H1 (cell line): ENCODE results near the gene DGKK. TPM values are rescaled to one million over a fixed set of nuclear protein-coding genes. Genes with fewer than 3 reads are reported as not detected.

Source experiments
- CTCF ChIA-PET: fragments of 300-600 bp; sonication (Branson Sonifier 250); formaldehyde crosslinking; loops from one replicate; lab custom pipeline; 2021; ENCODE audit not compliant: partially characterized antibody; lab: Charles Lee
- POLR2A ChIA-PET: fragments of 300-600 bp; sonication (Branson Sonifier 250); formaldehyde crosslinking; loops from one replicate; lab custom pipeline; 2021; ENCODE audit warnings: inconsistent platforms; ENCODE audit not compliant: partially characterized antibody; lab: Charles Lee
- DNase-seq, 2 experiments: peaks; one replicate each; pipeline versions ENCODE4 v3.0.0 to v3.0.0-alpha.2; 2010 to 2022; ENCODE audit warnings: low spot score in 2 of 2, low read depth in 1 of 2, mixed read lengths in 1 of 2
- FAIRE-seq: peaks from 2 replicates; lab custom pipeline; 2011; peaks lifted over from hg19 to GRCh38; lab: Jason Lieb, UNC
- H2AFZ ChIP-seq: 2 replicates; pipeline ENCODE4 v1.8.1; 2012; ENCODE audit warnings: low read length, inconsistent platforms
- H2AK5ac ChIP-seq: 2 replicates; pipeline ENCODE4 v1.6.1; 2013; ENCODE audit warnings: low read depth, low read length
- H2BK120ac ChIP-seq: replicated peaks from 2 replicates; pipeline ENCODE3; 2013; ENCODE audit warnings: low read depth, low read length, inconsistent platforms
- H2BK12ac ChIP-seq: 2 replicates; pipeline ENCODE4 v1.6.1; 2013; ENCODE audit warnings: low read depth, low read length
- H2BK15ac ChIP-seq: 2 replicates; pipeline ENCODE4 v1.6.1; 2013; ENCODE audit warnings: low read length
- H2BK20ac ChIP-seq: 2 replicates; pipeline ENCODE4 v1.6.1; 2013; ENCODE audit warnings: low read length
- H2BK5ac ChIP-seq: 2 replicates; pipeline ENCODE4 v1.6.1; 2013; ENCODE audit warnings: low read depth, low read length
- H3K14ac ChIP-seq: 2 replicates; pipeline ENCODE4 v1.6.1; 2013; ENCODE audit warnings: inconsistent platforms; ENCODE audit not compliant: insufficient read length
- H3K18ac ChIP-seq: 2 replicates; pipeline ENCODE4 v1.6.1; 2013; ENCODE audit warnings: low read length; ENCODE audit errors: extremely low read depth
- H3K23ac ChIP-seq: 2 replicates; pipeline ENCODE4 v1.6.1; 2013; ENCODE audit warnings: inconsistent platforms; ENCODE audit not compliant: insufficient read length
- H3K23me2 ChIP-seq: 2 replicates; pipeline ENCODE4 v1.6.1; 2013; ENCODE audit warnings: low read depth, low read length
- H3K27ac ChIP-seq: 2 replicates; pipeline ENCODE4 v1.6.1; 2011; ENCODE audit warnings: low read depth, low read length, inconsistent platforms
- H3K27me3 ChIP-seq, 4 experiments: replicated peaks in 1 of 4; 1 replicate in 1 of 4; 2 replicates in 3 of 4; pipeline versions ENCODE4 v1.6.1 to v1.8.1; 2011 to 2013; ENCODE audit warnings: low read length in 3 of 4, mild to moderate bottlenecking in 3 of 4, inconsistent platforms in 2 of 4, mixed read lengths in 2 of 4, moderate library complexity in 1 of 4; ENCODE audit not compliant: control insufficient read depth in 3 of 4, insufficient read depth in 3 of 4; ENCODE audit errors: extremely low read depth in 1 of 4
- H3K36me3 ChIP-seq, 4 experiments: 2 replicates each; pipeline versions ENCODE4 v1.6.1 to v1.8.1; 2011 to 2013; ENCODE audit warnings: mild to moderate bottlenecking in 4 of 4, low read length in 3 of 4, moderate library complexity in 2 of 4, control low read depth in 1 of 4, inconsistent platforms in 1 of 4; ENCODE audit not compliant: insufficient read depth in 4 of 4, control insufficient read depth in 2 of 4
- H3K4ac ChIP-seq: replicated peaks from 2 replicates; pipeline ENCODE3; 2013; ENCODE audit warnings: low read length, low read depth, mixed read lengths, inconsistent platforms; ENCODE audit not compliant: insufficient read length
- H3K4me1 ChIP-seq, 4 experiments: replicated peaks in 1 of 4; 1 replicate in 1 of 4; 2 replicates in 3 of 4; pipeline versions ENCODE4 v1.6.1 to v1.8.1; 2011 to 2013; ENCODE audit warnings: low read length in 3 of 4, inconsistent platforms in 2 of 4, mixed read lengths in 1 of 4; ENCODE audit not compliant: insufficient read depth in 4 of 4, control insufficient read depth in 3 of 4
- H3K4me2 ChIP-seq, 2 experiments: 2 replicates each; pipeline versions ENCODE4 v1.6.1 to v1.8.1; 2011 to 2013; ENCODE audit warnings: low read depth in 2 of 2, low read length in 2 of 2, control low read depth in 1 of 2, inconsistent platforms in 1 of 2, mild to moderate bottlenecking in 1 of 2; ENCODE audit not compliant: insufficient read depth in 1 of 2
- H3K4me3 ChIP-seq, 4 experiments: fragments of 200-600, 300-600 bp in 1 of 4; sonication (generic), shearing (Covaris generic), sonication (Bioruptor Twin) in 1 of 4; 2 replicates each; pipeline versions ENCODE4 v1.5.1 to v1.8.1; 2011 to 2016; ENCODE audit warnings: low read length in 4 of 4, low read depth in 3 of 4, control low read depth in 2 of 4, inconsistent platforms in 2 of 4, mild to moderate bottlenecking in 2 of 4, mixed read lengths in 1 of 4, moderate library complexity in 1 of 4; ENCODE audit not compliant: insufficient read depth in 2 of 4; ENCODE audit errors: extremely low read depth in 1 of 4
- H3K56ac ChIP-seq: replicated peaks from 2 replicates; pipeline ENCODE3; 2013; ENCODE audit warnings: low read depth, mild to moderate bottlenecking, mixed read lengths, low read length, inconsistent platforms; ENCODE audit not compliant: insufficient read length
- H3K79me1 ChIP-seq: 2 replicates; pipeline ENCODE4 v1.6.1; 2013; ENCODE audit warnings: low read depth, low read length, control low read depth
- H3K79me2 ChIP-seq, 2 experiments: 2 replicates each; pipeline versions ENCODE4 v1.6.1 to v1.8.1; 2012 to 2013; ENCODE audit warnings: low read length in 2 of 2, mild to moderate bottlenecking in 2 of 2, inconsistent platforms in 1 of 2; ENCODE audit not compliant: insufficient read depth in 2 of 2, control insufficient read depth in 1 of 2
- H3K9ac ChIP-seq, 4 experiments: replicated peaks in 1 of 4; 1 replicate in 1 of 4; 2 replicates in 3 of 4; pipeline versions ENCODE4 v1.6.1 to v1.8.1; 2011 to 2013; ENCODE audit warnings: low read depth in 3 of 4, low read length in 3 of 4, control low read depth in 2 of 4, mild to moderate bottlenecking in 2 of 4, moderate library complexity in 2 of 4, inconsistent platforms in 1 of 4; ENCODE audit errors: extremely low read depth in 1 of 4
- H3K9me3 ChIP-seq, 2 experiments: 2 replicates each; pipeline versions ENCODE4 v1.6.1 to v1.8.1; 2012 to 2013; ENCODE audit warnings: mild to moderate bottlenecking in 2 of 2, moderate library complexity in 2 of 2, control low read depth in 1 of 2, inconsistent platforms in 1 of 2, low read depth in 1 of 2, low read length in 1 of 2, mixed read lengths in 1 of 2; ENCODE audit not compliant: insufficient read depth in 2 of 2
- H4K20me1 ChIP-seq, 2 experiments: replicated peaks in 1 of 2; 2 replicates each; pipeline versions ENCODE3 to v1.8.1; 2011 to 2013; ENCODE audit warnings: inconsistent platforms in 2 of 2, low read length in 2 of 2, mild to moderate bottlenecking in 1 of 2; ENCODE audit not compliant: insufficient read depth in 2 of 2, control insufficient read depth in 1 of 2
- H4K5ac ChIP-seq: 2 replicates; pipeline ENCODE4 v1.6.1; 2013; ENCODE audit warnings: low read length, low read depth, mixed read lengths, inconsistent platforms; ENCODE audit not compliant: insufficient read length
- H4K8ac ChIP-seq: 2 replicates; pipeline ENCODE4 v1.8.0; 2013; ENCODE audit warnings: mild to moderate bottlenecking, moderate library complexity, low read length, inconsistent platforms; ENCODE audit not compliant: insufficient read depth; ENCODE audit errors: extremely low read depth
- H4K91ac ChIP-seq: replicated peaks from 2 replicates; pipeline ENCODE3; 2013; ENCODE audit warnings: low read length, mixed read lengths, inconsistent platforms; ENCODE audit not compliant: insufficient read length
- CBX5 ChIP-seq: fragments of 300-800, 300-1000 bp; sonication (generic); IDR thresholded peaks from 2 replicates; pipeline ENCODE4 v1.7.1; 2016; ENCODE audit warnings: antibody characterized with exemption, low read length, low read depth
- CBX8 ChIP-seq: fragments of 300-800, 300-1000 bp; sonication (generic); IDR thresholded peaks from 2 replicates; pipeline ENCODE4 v1.7.1; 2016; ENCODE audit warnings: low read depth, low read length, borderline replicate concordance
- CEBPB ChIP-seq: IDR thresholded peaks from 2 replicates; pipeline ENCODE4 v1.6.1; 2012; ENCODE audit warnings: low read depth, low read length
- EZH2 ChIP-seq: fragments of 200-600 bp; sonication (generic); IDR thresholded peaks from 2 replicates; pipeline ENCODE4 v1.7.1; 2012; ENCODE audit warnings: low read depth, mild to moderate bottlenecking, moderate library complexity, low read length, inconsistent platforms; ENCODE audit not compliant: severe bottlenecking
- HDAC2 ChIP-seq, 2 experiments: fragments of 300-600 bp in 1 of 2; sonication (generic) in 1 of 2; IDR thresholded peaks; 2 replicates each; pipeline ENCODE4 v1.6.1; 2011 to 2012; ENCODE audit warnings: low read depth in 2 of 2, low read length in 2 of 2, mild to moderate bottlenecking in 2 of 2, moderate library complexity in 2 of 2, borderline replicate concordance in 1 of 2, inconsistent platforms in 1 of 2
- JUN ChIP-seq: IDR thresholded peaks from 2 replicates; pipeline ENCODE4 v1.6.1; 2011; ENCODE audit warnings: low read depth, mild to moderate bottlenecking, improper control_type of control experiment, low read length
- KDM4A ChIP-seq: IDR thresholded peaks from one replicate; pipeline ENCODE4 v1.7.1; 2012; ENCODE audit warnings: low read depth, mild to moderate bottlenecking, moderate library complexity, low read length, inconsistent platforms; ENCODE audit not compliant: severe bottlenecking
- RFX5 ChIP-seq: IDR thresholded peaks from 2 replicates; pipeline ENCODE4 v1.6.1; 2011; ENCODE audit warnings: low read depth, low read length, improper control_type of control experiment, borderline replicate concordance
- SIX5 ChIP-seq: IDR thresholded peaks from 2 replicates; pipeline ENCODE4 v1.6.1; 2011; ENCODE audit warnings: mild to moderate bottlenecking, low read depth, low read length
- SP2 ChIP-seq: IDR thresholded peaks from 2 replicates; pipeline ENCODE4 v1.6.1; 2012; ENCODE audit warnings: mild to moderate bottlenecking, low read length, inconsistent platforms
- TAF7 ChIP-seq: optimal IDR thresholded peaks from 2 replicates; pipeline ENCODE3; 2011; ENCODE audit warnings: low read depth, mild to moderate bottlenecking, inconsistent platforms, low read length, moderate library complexity, borderline replicate concordance
- WGBS, 2 experiments: shearing (Covaris generic) in 1 of 2; methylation state at CpG; one replicate each; pipeline versions ENCODE4 v1.1.6 to v1.1.7; 2013 to 2015; ENCODE audit warnings: low lambda C conversion rate in 2 of 2, mixed read lengths in 2 of 2, inconsistent platforms in 1 of 2, low coverage in 1 of 2, missing lambda C conversion rate in 1 of 2; ENCODE audit not compliant: insufficient replicate concordance in 2 of 2, insufficient coverage in 1 of 2, insufficient read length in 1 of 2; ENCODE audit errors: extremely low coverage in 1 of 2, missing lambda C conversion rate in 1 of 2; 5-methylcytosine and 5-hydroxymethylcytosine counted together
- polyA plus RNA-seq, 7 experiments: library from polyadenylated mRNA; depleted of rRNA in 3 of 7; stranded (reverse) in 5 of 7; unstranded in 2 of 7; fragments of >200 nt in 5 of 7; fragments of 200-250 nt in 2 of 7; gene quantifications; 1 replicate in 5 of 7; 2 replicates in 1 of 7; 4 replicates in 1 of 7; pipeline versions ENCODE4 v1.2.1 to v1.2.3, GENCODE V29; 2011 to 2013; ENCODE audit warnings: missing spikeins in 2 of 7, mixed read lengths in 2 of 7
- total RNA-seq: library from RNA; stranded (reverse); fragmentation: NEBNext Ultra II Directional; extraction: Animal tissue kit (Norgen Biotek cat#: 25700); gene quantifications from 2 replicates; pipeline ENCODE4 v1.2.1, GENCODE V29; 2021

Gene DGKK
- total and polyA plus RNA-seq, 2 of the 8 experiments (the other 6 are each of a cell fraction or from before 2014, with no cell fraction given) = 4.9 to 19.2 TPM

- Histone ChIP-seq H2AK5ac (no peak overlapping the region), H2BK20ac (no peak overlapping the region), H3K23me2 (no peaks in the 10 kb centered on the region), H2BK15ac (no peak overlapping the region), H4K8ac (no peak overlapping the region), H3K79me1 (no peaks in the 10 kb centered on the region), H4K20me1 (no peaks in the 10 kb centered on the region), H3K18ac (no peak overlapping the region), H3K4me1 (no peaks in the 10 kb centered on the region), H3K56ac (no peak overlapping the region), H2BK12ac (no peak overlapping the region), H2BK5ac (no peak overlapping the region), H3K4me3 (no peak overlapping the region), H4K91ac (no peak overlapping the region), H3K79me2 (no peaks in the 10 kb centered on the region), H3K36me3 (no peaks in the 10 kb centered on the region), H3K23ac (no peak overlapping the region), H2BK120ac (no peak overlapping the region), H3K27me3 (no peaks in the 10 kb centered on the region), H3K14ac (no peak overlapping the region), H3K4me2 (no peak overlapping the region), H3K4ac (no peak overlapping the region), H3K9ac (no peak overlapping the region), H3K9me3 (no peaks in the 10 kb centered on the region), H3K27ac (no peak overlapping the region), H4K5ac (no peak overlapping the region), H2AFZ (no peak overlapping the region)
- no peak for FAIRE-seq
- TF ChIP-seq SIX5 = no peak
- TF ChIP-seq KDM4A = no peak
- no peak for TF ChIP-seq TAF7
- TF ChIP-seq HDAC2 (IDR thresholded peaks at IDR 0.05; ENCODE audit: borderline replicate concordance in 1 of 2, low read depth in 2 of 2, low read length in 2 of 2) = no peak
- TF ChIP-seq CBX5 = no peak
- no peak for TF ChIP-seq RFX5
- TF ChIP-seq JUN = no peak
- TF ChIP-seq SP2 = no peak
- no peak for TF ChIP-seq CEBPB
- no peak for TF ChIP-seq EZH2
- TF ChIP-seq CBX8 = no peak
- POLR2A ChIA-PET = no interaction called here
- WGBS, 2 experiments = 73% methylated on average over 1 of the region's 1 CpG; no CpG with 5 or more reads in 1 of the 2 experiments
- CTCF ChIA-PET = interaction anchor here (1.6 kb wide), 1 partner anchor 186 kb away, joined by 5 read pairs; no protein-coding TSS in a partner anchor
- DNase-seq = no peak
Measured at GRCh38 chrX:50495616-50496015, 25.0 kb upstream of the DGKK start.
